Measurements from ENCODE around the gene SLC34A3. TPM values are rescaled to one million over a fixed set of nuclear protein-coding genes. Genes with fewer than 3 reads are reported as not detected.

The SLC34A3 gene
- polyA plus RNA-seq, 2 donors = 1.3 to 1.6 TPM

- peak within 1 kb of the TSS; percentile 90 to 95 for H3K4me3 ChIP-seq (ENCODE audit: low read depth in 1 of 2, low read length in 2 of 2)
- H3K27me3 ChIP-seq (ENCODE audit: control insufficient read depth in 1 of 2, insufficient read depth in 2 of 2, low read length in 2 of 2) = no peaks in the 10 kb centered on the region
- H3K27ac ChIP-seq (ENCODE audit: low read depth in 2 of 2, low read length in 1 of 2) = peak within 1 kb of the TSS; percentile 99
- WGBS, 2 donors = 0% methylated on average over 85 to 98 of the region's 98 CpGs
- H3K9me3 ChIP-seq (ENCODE audit: control insufficient read depth in 2 of 2, insufficient read depth in 1 of 2, low read depth in 1 of 2, low read length in 1 of 2) = no peaks in the 10 kb centered on the region
- H3K36me3 ChIP-seq (ENCODE audit: control insufficient read depth in 2 of 2, insufficient read depth in 2 of 2, low read length in 1 of 2) = peaks cover 8 to 56% of the 10 kb centered on the region in 2 donors
- H3K4me1 ChIP-seq (ENCODE audit: control insufficient read depth in 2 of 2, insufficient read depth in 2 of 2, low read length in 1 of 2) = peaks cover 20 to 38% of the 10 kb centered on the region in 2 donors
Observed at GRCh38 chr9:137188490-137189296, 42.0 kb upstream of the SLC34A3 start, which contains the start of the genes ANAPC2 and SSNA1. Gene ANAPC2 (minus strand): TSS chr9:137188560. CDS start chr9:137188532, 28 bp downstream. Gene SSNA1 (plus strand): TSS chr9:137188676. CDS start chr9:137188727, 51 bp downstream.

DNA sequence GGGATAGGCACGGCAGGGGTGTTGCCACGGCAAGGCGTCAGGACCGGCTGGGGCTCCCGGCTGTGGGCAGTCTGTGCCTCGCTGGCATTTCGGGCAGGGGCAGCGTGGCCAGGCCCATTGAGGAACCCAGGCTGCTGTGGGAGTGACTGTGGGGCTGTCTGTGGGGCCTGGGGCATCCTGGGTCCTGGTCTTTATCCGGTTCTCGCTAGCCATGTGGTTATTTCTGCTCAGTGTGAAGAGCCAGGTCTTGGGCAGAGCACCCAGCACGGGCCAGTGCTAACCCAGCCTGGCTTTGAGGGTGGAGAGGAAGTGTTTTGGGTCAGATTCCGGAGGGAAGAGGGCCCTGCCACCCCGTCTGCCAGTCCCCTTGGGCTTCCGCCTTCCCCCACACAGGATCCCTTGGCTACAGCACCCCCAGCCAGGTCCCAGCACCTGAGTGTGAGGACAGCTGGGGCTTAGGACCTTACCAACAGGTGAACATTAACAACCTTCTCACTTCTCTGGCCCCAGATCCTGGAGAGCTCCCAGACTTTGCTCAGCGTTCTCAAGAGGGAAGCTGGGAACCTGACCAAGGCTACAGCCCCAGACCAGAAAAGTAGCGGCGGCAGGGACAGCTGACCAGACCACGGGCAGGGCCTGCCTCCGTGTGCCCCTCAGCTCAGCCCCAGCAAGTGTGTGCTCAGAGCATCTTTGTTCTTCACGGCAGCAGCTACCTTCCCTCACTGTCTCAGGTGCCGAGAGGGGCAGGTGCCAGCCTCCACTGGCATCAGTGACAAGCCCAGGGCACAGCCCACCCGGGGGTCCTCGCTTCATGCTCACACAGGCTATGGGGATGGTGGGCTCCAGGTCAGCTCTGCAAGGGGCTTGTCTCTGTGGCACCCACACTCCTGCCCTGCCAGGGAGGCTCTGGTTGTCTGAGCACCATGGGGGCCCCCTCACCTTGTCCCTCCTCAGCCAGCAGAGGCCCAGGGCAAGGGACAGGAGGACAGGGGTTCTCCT lies 41.1 kb upstream of the SLC34A3 start:
- Histone ChIP-seq H3K9me3 (ENCODE audit: control insufficient read depth in 2 of 2, insufficient read depth in 1 of 2, low read depth in 1 of 2, low read length in 1 of 2) (no peaks in the 10 kb centered on the region), H3K27me3 (ENCODE audit: control insufficient read depth in 1 of 2, insufficient read depth in 2 of 2, low read length in 2 of 2) (no peaks in the 10 kb centered on the region), H3K27ac (ENCODE audit: low read depth in 2 of 2, low read length in 1 of 2) (peak overlapping the region; percentile 99), H3K36me3 (ENCODE audit: control insufficient read depth in 2 of 2, insufficient read depth in 2 of 2, low read length in 1 of 2) (peaks cover 4 to 47% of the 10 kb centered on the region in 2 donors), H3K4me1 (ENCODE audit: control insufficient read depth in 2 of 2, insufficient read depth in 2 of 2, low read length in 1 of 2) (peaks cover 20 to 45% of the 10 kb centered on the region in 2 donors), H3K4me3 (ENCODE audit: low read depth in 1 of 2, low read length in 2 of 2) (peak overlapping the region; percentile 90 to 95)
- 27 to 32% methylated on average over 23 of the region's 23 CpGs for WGBS, 2 donors

GRCh38 chr9:137190315-137190856 lies 40.3 kb upstream of the SLC34A3 start:
- Histone ChIP-seq H3K4me3 (ENCODE audit: low read depth in 1 of 2, low read length in 2 of 2) (peak overlapping the region; percentile 90 to 95), H3K9me3 (ENCODE audit: control insufficient read depth in 2 of 2, insufficient read depth in 1 of 2, low read depth in 1 of 2, low read length in 1 of 2) (no peaks in the 10 kb centered on the region), H3K36me3 (ENCODE audit: control insufficient read depth in 2 of 2, insufficient read depth in 2 of 2, low read length in 1 of 2) (peaks cover 3 to 40% of the 10 kb centered on the region in 2 donors), H3K27ac (ENCODE audit: low read depth in 2 of 2, low read length in 1 of 2) (peak overlapping the region; percentile 99), H3K4me1 (ENCODE audit: control insufficient read depth in 2 of 2, insufficient read depth in 2 of 2, low read length in 1 of 2) (peaks cover 22 to 51% of the 10 kb centered on the region in 2 donors), H3K27me3 (ENCODE audit: control insufficient read depth in 1 of 2, insufficient read depth in 2 of 2, low read length in 2 of 2) (no peaks in the 10 kb centered on the region)
- 61 to 66% methylated on average over 6 to 9 of the region's 9 CpGs for WGBS, 2 donors

- Histone ChIP-seq H3K4me1 (ENCODE audit: control insufficient read depth in 2 of 2, insufficient read depth in 2 of 2, low read length in 1 of 2) (peaks cover 19 to 54% of the 10 kb centered on the region in 2 donors), H3K4me3 (ENCODE audit: low read depth in 1 of 2, low read length in 2 of 2) (no peak overlapping the region), H3K27me3 (ENCODE audit: control insufficient read depth in 1 of 2, insufficient read depth in 2 of 2, low read length in 2 of 2) (no peaks in the 10 kb centered on the region), H3K27ac (ENCODE audit: low read depth in 2 of 2, low read length in 1 of 2) (peak overlapping the region in 1 of 2 donors; percentile 34), H3K9me3 (ENCODE audit: control insufficient read depth in 2 of 2, insufficient read depth in 1 of 2, low read depth in 1 of 2, low read length in 1 of 2) (no peaks in the 10 kb centered on the region), H3K36me3 (ENCODE audit: control insufficient read depth in 2 of 2, insufficient read depth in 2 of 2, low read length in 1 of 2) (peaks cover 3 to 31% of the 10 kb centered on the region in 2 donors)
- WGBS, 2 donors = 66 to 74% methylated on average over 3 of the region's 3 CpGs
Observed at GRCh38 chr9:137191245-137191644, 39.5 kb upstream of the SLC34A3 start.

GRCh38 chr9:137191691-137192447 lies 38.8 kb upstream of the SLC34A3 start:
- Histone ChIP-seq H3K4me3 (ENCODE audit: low read depth in 1 of 2, low read length in 2 of 2) (no peak overlapping the region), H3K27ac (ENCODE audit: low read depth in 2 of 2, low read length in 1 of 2) (peak overlapping the region in 1 of 2 donors; percentile 34), H3K36me3 (ENCODE audit: control insufficient read depth in 2 of 2, insufficient read depth in 2 of 2, low read length in 1 of 2) (peaks cover 3 to 28% of the 10 kb centered on the region in 2 donors), H3K27me3 (ENCODE audit: control insufficient read depth in 1 of 2, insufficient read depth in 2 of 2, low read length in 2 of 2) (no peaks in the 10 kb centered on the region), H3K4me1 (ENCODE audit: control insufficient read depth in 2 of 2, insufficient read depth in 2 of 2, low read length in 1 of 2) (peaks cover 20 to 51% of the 10 kb centered on the region in 2 donors), H3K9me3 (ENCODE audit: control insufficient read depth in 2 of 2, insufficient read depth in 1 of 2, low read depth in 1 of 2, low read length in 1 of 2) (no peaks in the 10 kb centered on the region)
- WGBS, 2 donors = 84% methylated on average over 20 to 22 of the region's 22 CpGs

- Histone ChIP-seq H3K36me3 (ENCODE audit: control insufficient read depth in 2 of 2, insufficient read depth in 2 of 2, low read length in 1 of 2) (peaks cover 3 to 26% of the 10 kb centered on the region in 2 donors), H3K9me3 (ENCODE audit: control insufficient read depth in 2 of 2, insufficient read depth in 1 of 2, low read depth in 1 of 2, low read length in 1 of 2) (no peaks in the 10 kb centered on the region), H3K27ac (ENCODE audit: low read depth in 2 of 2, low read length in 1 of 2) (no peak overlapping the region), H3K4me3 (ENCODE audit: low read depth in 1 of 2, low read length in 2 of 2) (no peak overlapping the region), H3K4me1 (ENCODE audit: control insufficient read depth in 2 of 2, insufficient read depth in 2 of 2, low read length in 1 of 2) (peaks cover 16 to 48% of the 10 kb centered on the region in 2 donors), H3K27me3 (ENCODE audit: control insufficient read depth in 1 of 2, insufficient read depth in 2 of 2, low read length in 2 of 2) (no peaks in the 10 kb centered on the region)
- 80 to 84% methylated on average over 10 of the region's 10 CpGs for WGBS, 2 donors
Observed at GRCh38 chr9:137192448-137192780, 38.3 kb upstream of the SLC34A3 start.

- H3K27ac ChIP-seq (ENCODE audit: low read depth in 2 of 2, low read length in 1 of 2) = no peak overlapping the region
- peaks cover 17 to 50% of the 10 kb centered on the region in 2 donors for H3K4me1 ChIP-seq (ENCODE audit: control insufficient read depth in 2 of 2, insufficient read depth in 2 of 2, low read length in 1 of 2)
Observed at GRCh38 chr9:137192859-137193258, 37.8 kb upstream of the SLC34A3 start.

DNA sequence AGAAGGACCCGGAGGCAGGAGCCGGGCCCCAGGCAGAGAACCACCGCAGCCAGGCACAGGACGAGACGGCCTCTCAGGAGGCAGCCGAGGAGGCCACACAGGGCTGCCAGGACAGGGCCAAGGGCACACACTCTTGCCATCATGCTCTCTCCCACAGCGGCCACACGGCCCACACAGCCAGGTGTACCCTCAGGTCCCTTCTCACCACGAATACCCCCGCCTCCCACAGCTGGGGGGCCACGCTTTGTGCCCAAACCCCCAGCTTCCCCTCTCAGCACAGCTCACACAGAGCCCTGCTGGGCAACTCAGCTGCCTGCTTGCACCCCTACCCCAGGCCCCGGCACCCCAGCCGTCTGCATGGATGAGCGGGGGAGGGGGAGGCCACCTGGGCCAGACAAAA lies 36.9 kb upstream of the SLC34A3 start:
- H3K36me3 ChIP-seq (ENCODE audit: control insufficient read depth in 2 of 2, insufficient read depth in 2 of 2, low read length in 1 of 2) = peaks cover 3 to 26% of the 10 kb centered on the region in 2 donors
- H3K4me1 ChIP-seq (ENCODE audit: control insufficient read depth in 2 of 2, insufficient read depth in 2 of 2, low read length in 1 of 2) = peaks cover 26 to 56% of the 10 kb centered on the region in 2 donors
- no peaks in the 10 kb centered on the region for H3K9me3 ChIP-seq (ENCODE audit: control insufficient read depth in 2 of 2, insufficient read depth in 1 of 2, low read depth in 1 of 2, low read length in 1 of 2)
- WGBS, 2 donors = 75 to 80% methylated on average over 12 to 14 of the region's 14 CpGs
- no peak overlapping the region for H3K27ac ChIP-seq (ENCODE audit: low read depth in 2 of 2, low read length in 1 of 2)
- no peak overlapping the region for H3K4me3 ChIP-seq (ENCODE audit: low read depth in 1 of 2, low read length in 2 of 2)
- H3K27me3 ChIP-seq (ENCODE audit: control insufficient read depth in 1 of 2, insufficient read depth in 2 of 2, low read length in 2 of 2) = no peaks in the 10 kb centered on the region

More at GRCh38 chr9:137192859-137193258, 37.8 kb upstream of the SLC34A3 start:
- no peaks in the 10 kb centered on the region for H3K27me3 ChIP-seq (ENCODE audit: control insufficient read depth in 1 of 2, insufficient read depth in 2 of 2, low read length in 2 of 2)
- no peak overlapping the region for H3K4me3 ChIP-seq (ENCODE audit: low read depth in 1 of 2, low read length in 2 of 2)
- no peaks in the 10 kb centered on the region for H3K9me3 ChIP-seq (ENCODE audit: control insufficient read depth in 2 of 2, insufficient read depth in 1 of 2, low read depth in 1 of 2, low read length in 1 of 2)
- H3K36me3 ChIP-seq (ENCODE audit: control insufficient read depth in 2 of 2, insufficient read depth in 2 of 2, low read length in 1 of 2) = peaks cover 3 to 26% of the 10 kb centered on the region in 2 donors
- WGBS, 2 donors = 72 to 93% methylated on average over 2 of the region's 2 CpGs
